SU-DHL-6 (cell line): ENCODE measurements around the gene SLC38A9.

Experiments
- H2AFZ ChIP-seq: fragments of 200-600 bp; sonication (generic); 2 replicates; pipeline ENCODE4 v1.6.1; 2014; ENCODE audit warnings: low read depth, mild to moderate bottlenecking, moderate library complexity, mixed read lengths, antibody characterized with exemption, low read length; ENCODE audit not compliant: severe bottlenecking
- H3F3A ChIP-seq: fragments of 200-600 bp; shearing (Covaris generic); 2 replicates; pipeline ENCODE4 v1.6.0; 2016; ENCODE audit warnings: antibody characterized with exemption, mild to moderate bottlenecking; ENCODE audit not compliant: insufficient read depth
- H3K27ac ChIP-seq: fragments of 200-600 bp; sonication (generic); 2 replicates; pipeline ENCODE4 v1.5.1; 2016; ENCODE audit warnings: low read depth, mild to moderate bottlenecking, low read length, moderate library complexity, mixed read lengths
- H3K27me3 ChIP-seq: fragments of 200-600 bp; sonication (generic), shearing (Covaris generic); 2 replicates; pipeline ENCODE4 v1.6.0; 2014; ENCODE audit warnings: mild to moderate bottlenecking, low read length
- H3K36me3 ChIP-seq: fragments of 200-600 bp; sonication (generic); 2 replicates; pipeline ENCODE4 v1.6.1; 2014; ENCODE audit warnings: mild to moderate bottlenecking, low read length, mixed read lengths
- H3K4me2 ChIP-seq: fragments of 300-600, 200-600 bp; shearing (Covaris generic), sonication (generic); 2 replicates; pipeline ENCODE4 v1.6.0; 2014; ENCODE audit warnings: low read length, low read depth, mild to moderate bottlenecking; ENCODE audit not compliant: poor library complexity, severe bottlenecking
- H3K4me3 ChIP-seq: fragments of 200-600 bp; sonication (generic); 2 replicates; pipeline ENCODE4 v1.5.1; 2014; ENCODE audit warnings: antibody characterized with exemption, low read length, mild to moderate bottlenecking, mixed read lengths; ENCODE audit not compliant: insufficient read depth, poor library complexity, severe bottlenecking
- H3K79me2 ChIP-seq: fragments of 200-600 bp; sonication (generic); 2 replicates; pipeline ENCODE4 v1.6.1; 2014; ENCODE audit warnings: mild to moderate bottlenecking, low read length, moderate library complexity; ENCODE audit not compliant: insufficient read depth
- H3K9ac ChIP-seq: fragments of 200-600 bp; sonication (generic); 2 replicates; pipeline ENCODE4 v1.7.0; 2014; ENCODE audit warnings: mild to moderate bottlenecking, low read length
- H3K9me2 ChIP-seq: fragments of 200-600 bp; sonication (generic); replicated peaks from 2 replicates; pipeline ENCODE4 v1.6.1; 2014; ENCODE audit warnings: low read length; ENCODE audit not compliant: insufficient read depth
- H3K9me3 ChIP-seq: fragments of 200-600 bp; sonication (generic); 2 replicates; pipeline ENCODE4 v1.6.1; 2014; ENCODE audit warnings: low read length, mixed read lengths; ENCODE audit not compliant: insufficient read depth
- H4K20me1 ChIP-seq: fragments of 200-600 bp; sonication (generic); 2 replicates; pipeline ENCODE4 v1.6.1; 2014; ENCODE audit warnings: low read depth, mild to moderate bottlenecking, antibody characterized with exemption, low read length, moderate library complexity, mixed read lengths
- CTCF ChIP-seq: fragments of 200-600 bp; sonication (generic); IDR thresholded peaks from one replicate; pipeline ENCODE4 v1.5.1; 2017; ENCODE audit warnings: antibody characterized with exemption, mild to moderate bottlenecking, low read length, moderate library complexity; ENCODE audit not compliant: insufficient read depth, poor library complexity, severe bottlenecking
- EZH2phosphoT487 ChIP-seq: fragments of 200-600 bp; sonication (generic), shearing (Covaris generic); conservative IDR thresholded peaks from 2 replicates; pipeline ENCODE4 v1.6.1; 2018; ENCODE audit warnings: mild to moderate bottlenecking, antibody characterized with exemption, low read length, moderate library complexity, mixed read lengths

The SLC38A9 gene

GRCh38 chr5:55591686-55592085 is 120.4 kb downstream of the SLC38A9 start:
- Histone ChIP-seq H3K27ac (no peak overlapping the region), H3F3A (no peaks in the 10 kb centered on the region), H2AFZ (no peak overlapping the region), H3K9ac (no peak overlapping the region), H3K9me3 (no peaks in the 10 kb centered on the region), H3K9me2 (no peaks in the 10 kb centered on the region), H4K20me1 (no peaks in the 10 kb centered on the region), H3K36me3 (no peaks in the 10 kb centered on the region), H3K27me3 (no peaks in the 10 kb centered on the region), H3K4me3 (no peak overlapping the region), H3K4me2 (no peak overlapping the region), H3K79me2 (no peaks in the 10 kb centered on the region)
- TF ChIP-seq EZH2phosphoT487 = no peak
- no peak for TF ChIP-seq CTCF

- no peaks in the 10 kb centered on the region for H3K9me2 ChIP-seq
- no peaks in the 10 kb centered on the region for H3K79me2 ChIP-seq
- H4K20me1 ChIP-seq = no peaks in the 10 kb centered on the region
- H3K9me3 ChIP-seq = no peaks in the 10 kb centered on the region
- H3K4me2 ChIP-seq = no peak overlapping the region
- H3K4me3 ChIP-seq = no peak overlapping the region
- H2AFZ ChIP-seq = no peak overlapping the region
- TF ChIP-seq EZH2phosphoT487 = no peak
- TF ChIP-seq CTCF = no peak
- no peaks in the 10 kb centered on the region for H3K27me3 ChIP-seq
- no peak overlapping the region for H3K27ac ChIP-seq
- no peaks in the 10 kb centered on the region for H3F3A ChIP-seq
- no peaks in the 10 kb centered on the region for H3K36me3 ChIP-seq
- no peak overlapping the region for H3K9ac ChIP-seq
Measured at GRCh38 chr5:55585206-55585610, 126.9 kb downstream of the SLC38A9 start.

- Histone ChIP-seq H2AFZ (no peak overlapping the region), H3K4me2 (no peak overlapping the region), H3K9ac (no peak overlapping the region), H3K9me2 (no peaks in the 10 kb centered on the region), H3K36me3 (no peaks in the 10 kb centered on the region), H3K4me3 (no peak overlapping the region), H3F3A (no peaks in the 10 kb centered on the region), H3K9me3 (no peaks in the 10 kb centered on the region), H3K27me3 (no peaks in the 10 kb centered on the region), H4K20me1 (no peaks in the 10 kb centered on the region), H3K79me2 (no peaks in the 10 kb centered on the region), H3K27ac (no peak overlapping the region)
- TF ChIP-seq CTCF (no peak), EZH2phosphoT487 (no peak)
Measured at GRCh38 chr5:55584398-55585205, 127.5 kb downstream of the SLC38A9 start.
